Neural progenitor cell (in vitro differentiated cells): ENCODE data around the gene NT5C2.

Experiments used
- CTCF ChIP-seq: fragments of 200-600 bp; sonication (generic); IDR thresholded peaks from 2 replicates; pipeline ENCODE4 v1.5.1; 2017; ENCODE audit warnings: antibody characterized with exemption, mild to moderate bottlenecking
- EZH2phosphoT487 ChIP-seq: fragments of 200-600 bp; sonication (generic); IDR thresholded peaks from 2 replicates; pipeline ENCODE4 v1.6.1; 2017; ENCODE audit warnings: antibody characterized with exemption

- TF ChIP-seq EZH2phosphoT487 (no peak), CTCF (no peak)
These were observed 116.1 kb downstream of the NT5C2 start for GRCh38 chr10:103077020-103077419.
